B cell (primary cell): ENCODE measurements around the gene HDX. TPM values are rescaled to one million over a fixed set of nuclear protein-coding genes. Genes with fewer than 3 reads are reported as not detected.

Experiments
- ATAC-seq: fragments of 200-7000 bp; cut with Tn5 transposase; one replicate; pipeline ENCODE4 v1.10.0; 2021; ENCODE audit warnings: low read depth, mild to moderate bottlenecking, moderate number of reproducible peaks, moderate library complexity
- CTCF ChIA-PET: fragments of 350-600 bp; sonication (Branson Sonifier 250); formaldehyde crosslinking; loops from one replicate; lab custom pipeline; 2021; ENCODE audit warnings: antibody characterized with exemption, inconsistent platforms; lab: Charles Lee
- POLR2A ChIA-PET: fragments of 350-600 bp; sonication (Branson Sonifier 250); formaldehyde crosslinking; loops from one replicate; lab custom pipeline; 2021; ENCODE audit warnings: antibody characterized with exemption; lab: Charles Lee
- DNase-seq: peaks from one replicate; pipeline ENCODE4 v3.0.0; 2013
- H2AFZ ChIP-seq: 2 replicates; pipeline ENCODE4 v1.6.1; 2012; ENCODE audit warnings: mild to moderate bottlenecking, low read depth, low read length; ENCODE audit not compliant: insufficient read depth, poor library complexity, severe bottlenecking
- H3K27ac ChIP-seq, 2 donors: 1 replicate in 1 of 2; 2 replicates in 1 of 2; pipeline ENCODE4 v1.5.1; 2012 to 2013; ENCODE audit warnings: low read length in 2 of 2, mild to moderate bottlenecking in 2 of 2, moderate library complexity in 1 of 2
- H3K27me3 ChIP-seq, 4 experiments: fragments of 200-600 bp in 1 of 4; sonication (generic) in 1 of 4; replicated peaks in 1 of 4; 1 replicate in 2 of 4; 2 replicates in 2 of 4; pipeline versions ENCODE4 v1.6.1 to v1.7.0; 2013 to 2016; ENCODE audit warnings: low read length in 3 of 4, mild to moderate bottlenecking in 2 of 4, mixed read lengths in 1 of 4, moderate library complexity in 1 of 4; ENCODE audit not compliant: insufficient read depth in 4 of 4, control insufficient read depth in 3 of 4; ENCODE audit errors: control extremely low read depth in 1 of 4
- H3K36me3 ChIP-seq, 2 experiments: replicated peaks in 1 of 2; 1 replicate in 1 of 2; 2 replicates in 1 of 2; pipeline versions ENCODE4 v1.6.1 to v1.7.1; 2013; ENCODE audit warnings: low read length in 1 of 2; ENCODE audit not compliant: insufficient read depth in 2 of 2, control insufficient read depth in 1 of 2; ENCODE audit errors: control extremely low read depth in 1 of 2, extremely low read depth in 1 of 2
- H3K4me1 ChIP-seq, 2 donors: fragments of 200-600 bp in 1 of 2; sonication (generic) in 1 of 2; 1 replicate in 1 of 2; 2 replicates in 1 of 2; pipeline versions ENCODE4 v1.5.1 to v1.6.1; 2013 to 2017; ENCODE audit warnings: low read length in 2 of 2; ENCODE audit not compliant: control insufficient read depth in 2 of 2, insufficient read depth in 2 of 2
- H3K4me2 ChIP-seq: replicated peaks from 2 replicates; pipeline ENCODE3; 2012; ENCODE audit warnings: mild to moderate bottlenecking, low read depth, low read length; ENCODE audit not compliant: poor library complexity, severe bottlenecking
- H3K4me3 ChIP-seq, 5 experiments: fragments of 200-600 bp in 1 of 5; sonication (generic) in 1 of 5; 1 replicate in 3 of 5; 2 replicates in 2 of 5; pipeline versions ENCODE4 v1.5.1 to v1.7.0; 2011 to 2016; ENCODE audit warnings: low read length in 4 of 5, mild to moderate bottlenecking in 4 of 5, low read depth in 2 of 5, control low read depth in 1 of 5, moderate library complexity in 1 of 5; ENCODE audit not compliant: insufficient read depth in 1 of 5; ENCODE audit errors: control extremely low read depth in 1 of 5, extremely low read depth in 1 of 5
- H3K79me2 ChIP-seq: fragments of 200-600 bp; sonication (generic); one replicate; pipeline ENCODE4 v1.6.0; 2016; ENCODE audit warnings: low read length; ENCODE audit not compliant: control insufficient read depth, insufficient read depth
- H3K9ac ChIP-seq: fragments of 200-600 bp; sonication (generic); 2 replicates; pipeline ENCODE4 v1.6.1; 2017; ENCODE audit warnings: mild to moderate bottlenecking, low read length, moderate library complexity
- H3K9me3 ChIP-seq, 3 donors: one replicate each; pipeline versions ENCODE4 v1.6.1 to v1.7.1; 2013; ENCODE audit warnings: low read length in 2 of 3; ENCODE audit not compliant: control insufficient read depth in 2 of 3, insufficient read depth in 1 of 3; ENCODE audit errors: control extremely low read depth in 1 of 3
- H4K20me1 ChIP-seq: 2 replicates; pipeline ENCODE4 v1.6.0; 2012; ENCODE audit warnings: mild to moderate bottlenecking, low read length; ENCODE audit not compliant: insufficient read depth, control insufficient read depth, poor library complexity, severe bottlenecking
- H3K27ac Mint-ChIP-seq: one replicate; pipeline ENCODE4 v1.8.0; 2021; ENCODE audit warnings: mixed read lengths
- H3K27me3 Mint-ChIP-seq: one replicate; pipeline ENCODE4 v1.8.0; 2021; ENCODE audit warnings: mixed read lengths
- H3K4me1 Mint-ChIP-seq: one replicate; pipeline ENCODE4 v1.8.0; 2021; ENCODE audit warnings: mixed read lengths
- H3K4me3 Mint-ChIP-seq: one replicate; pipeline ENCODE4 v1.8.0; 2021; ENCODE audit warnings: mixed read lengths
- H3K9me3 Mint-ChIP-seq: one replicate; pipeline ENCODE4 v1.8.0; 2022; ENCODE audit warnings: mixed read lengths; ENCODE audit not compliant: insufficient read depth
- CTCF ChIP-seq: fragments of 200-600 bp; IDR thresholded peaks from one replicate; pipeline ENCODE4 v1.8.0; 2022; ENCODE audit warnings: antibody characterized with exemption, mild to moderate bottlenecking
- WGBS: methylation state at CpG from one replicate; pipeline ENCODE4 v1.1.5; 2013; ENCODE audit warnings: missing lambda C conversion rate; ENCODE audit not compliant: insufficient coverage; 5-methylcytosine and 5-hydroxymethylcytosine counted together
- intact Hi-C: fragments of 100-400 bp; cut with micrococcal nuclease; formaldehyde crosslinking; loops from one replicate; pipeline ENCODE4 v1.10.0; 2022
- polyA plus RNA-seq: library from polyadenylated mRNA; depleted of rRNA; stranded (reverse); fragments of >200 nt; gene quantifications from 2 replicates; pipeline ENCODE4 v1.2.3, GENCODE V29; 2012
- total RNA-seq, 2 donors: library from RNA; stranded (reverse); fragments of 120-200 nt in 1 of 2; gene quantifications; 1 replicate in 1 of 2; 2 replicates in 1 of 2; pipeline versions ENCODE4 v1.2.3 to v1.2.4, GENCODE V29; 2013 to 2022

HDX gene
- total and polyA plus RNA-seq, 2 donors (not counting 1 experiment from before 2014, with no cell fraction given): 1.00 to 3.2 TPM

- ChIA-PET POLR2A (no interaction called here), CTCF (no interaction called here)
- no peaks in the 10 kb centered on the region for H3K4me1 Mint-ChIP-seq
Measured at GRCh38 chrX:84453351-84454246, 48.7 kb downstream of the HDX start.

More at GRCh38 chrX:84453351-84454246, 48.7 kb downstream of the HDX start:
- H3K9ac ChIP-seq: no peak overlapping the region
- H3K27me3 ChIP-seq: no peaks in the 10 kb centered on the region
- H3K27ac ChIP-seq: no peak overlapping the region
- intact Hi-C loops: no loop called here
- H3K4me2 ChIP-seq: no peak overlapping the region
- H3K27me3 Mint-ChIP-seq: no peaks in the 10 kb centered on the region
- peaks cover 2% of the 10 kb centered on the region for H3K9me3 Mint-ChIP-seq
- TF ChIP-seq CTCF: no peak
- H4K20me1 ChIP-seq: no peaks in the 10 kb centered on the region
- H3K9me3 ChIP-seq: peaks cover 0 to 2% (median 0%) of the 10 kb centered on the region in 3 donors
- H3K4me3 ChIP-seq: no peak overlapping the region
- WGBS: 100% methylated on average over 1 of the region's 2 CpGs
- H3K4me3 Mint-ChIP-seq: no peak overlapping the region
- H3K79me2 ChIP-seq: no peaks in the 10 kb centered on the region
- DNase-seq (no peak), ATAC-seq (no peak)
- H3K4me1 ChIP-seq: no peaks in the 10 kb centered on the region
- H3K27ac Mint-ChIP-seq: no peak overlapping the region
- H2AFZ ChIP-seq: no peak overlapping the region
- H3K36me3 ChIP-seq: no peaks in the 10 kb centered on the region
